Activated CD8-positive, alpha-beta memory T cell treated with anti-CD3 and anti-CD28 coated beads for 4 hours (primary cell): ENCODE results near the gene CTSA.

Experiments
- DNase-seq, 2 donors: peaks; one replicate each; pipeline ENCODE4 v3.0.0-alpha.2; 2020; ENCODE audit warnings: low read depth in 2 of 2

Gene CTSA

GRCh38 chr20:45938727-45939438 lies 47.7 kb downstream of the CTSA start:
- DNase-seq = no peak

DNA sequence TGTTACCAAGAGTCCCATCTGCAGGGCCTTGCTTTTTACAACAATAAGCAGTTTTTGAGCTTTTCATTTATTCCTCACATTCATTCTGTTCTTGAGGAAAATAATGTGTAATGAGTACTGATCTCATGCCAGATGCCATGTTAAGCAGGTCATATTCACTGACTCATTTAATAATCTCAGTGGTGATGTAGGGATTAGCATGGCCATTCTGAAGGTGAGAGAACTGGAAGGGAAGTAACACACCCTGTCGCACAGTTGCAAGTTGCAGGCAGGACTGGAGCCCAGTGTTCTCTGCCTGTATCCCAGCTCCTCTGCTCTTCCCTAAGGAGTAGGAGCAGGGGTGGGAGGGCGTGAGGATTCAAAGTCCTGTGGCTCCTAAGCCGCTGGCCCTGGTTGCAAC lies 48.9 kb downstream of the CTSA start:
- DNase-seq = no peak

DNA sequence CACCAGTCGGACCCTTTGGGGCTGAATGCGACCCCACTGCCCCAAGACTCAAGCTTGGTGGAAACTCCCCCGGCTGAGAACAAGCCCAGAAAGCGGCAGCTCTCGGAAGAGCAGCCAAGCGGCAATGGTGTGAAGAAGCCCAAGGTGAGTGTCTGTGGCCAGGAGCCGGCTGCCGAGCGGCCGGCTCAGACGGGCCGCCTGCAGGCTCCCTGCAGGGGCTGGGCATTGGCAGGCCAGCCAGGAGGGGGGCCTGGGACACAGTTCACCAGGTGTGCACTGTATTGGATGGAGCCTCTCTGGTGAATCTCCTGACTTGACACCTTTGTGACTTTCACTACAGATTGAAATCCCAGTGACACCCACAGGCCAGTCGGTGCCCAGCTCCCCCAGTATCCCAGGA lies 49.3 kb downstream of the CTSA start:
- no peak for DNase-seq

GRCh38 chr20:45943613-45944012 lies 52.5 kb downstream of the CTSA start:
- no peak for DNase-seq

DNA sequence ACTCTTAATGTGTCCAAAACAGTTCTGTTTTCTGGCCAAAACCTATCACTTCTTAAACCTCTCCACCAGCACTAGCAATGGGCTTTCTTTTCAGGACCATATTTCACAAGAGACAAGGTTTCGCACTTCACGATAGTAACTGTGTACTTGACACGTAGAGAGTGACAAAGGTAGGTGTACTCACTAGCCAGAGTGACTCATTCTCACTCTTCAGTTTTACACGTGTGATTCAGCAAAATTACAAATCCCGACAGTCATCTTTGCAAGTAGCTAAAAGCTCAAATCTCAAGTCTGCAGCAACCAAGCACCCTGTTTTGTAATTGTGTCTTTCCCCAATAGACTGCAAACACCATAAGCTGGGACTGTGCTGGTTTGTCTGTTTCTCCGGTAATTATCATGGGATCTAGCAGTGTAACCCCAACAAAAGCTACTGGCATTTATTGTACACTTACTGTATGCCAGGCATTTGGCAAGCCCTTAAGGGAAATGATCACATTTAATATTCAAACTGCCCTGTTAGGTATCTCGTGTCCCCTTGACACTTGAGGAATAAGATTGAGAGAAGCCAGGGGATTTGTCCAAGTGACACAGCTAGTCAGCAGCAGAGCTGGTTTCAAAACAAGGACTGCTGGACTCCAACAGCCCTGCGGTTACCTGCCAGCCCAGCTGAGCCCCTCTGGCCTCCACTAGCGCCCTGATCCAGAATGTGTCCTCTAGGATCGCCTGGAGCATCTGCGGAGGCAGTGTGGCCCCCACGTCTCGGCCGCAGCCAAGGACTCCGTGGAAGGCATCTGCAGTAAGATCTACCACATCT lies 53.2 kb downstream of the CTSA start:
- no peak for DNase-seq

DNA sequence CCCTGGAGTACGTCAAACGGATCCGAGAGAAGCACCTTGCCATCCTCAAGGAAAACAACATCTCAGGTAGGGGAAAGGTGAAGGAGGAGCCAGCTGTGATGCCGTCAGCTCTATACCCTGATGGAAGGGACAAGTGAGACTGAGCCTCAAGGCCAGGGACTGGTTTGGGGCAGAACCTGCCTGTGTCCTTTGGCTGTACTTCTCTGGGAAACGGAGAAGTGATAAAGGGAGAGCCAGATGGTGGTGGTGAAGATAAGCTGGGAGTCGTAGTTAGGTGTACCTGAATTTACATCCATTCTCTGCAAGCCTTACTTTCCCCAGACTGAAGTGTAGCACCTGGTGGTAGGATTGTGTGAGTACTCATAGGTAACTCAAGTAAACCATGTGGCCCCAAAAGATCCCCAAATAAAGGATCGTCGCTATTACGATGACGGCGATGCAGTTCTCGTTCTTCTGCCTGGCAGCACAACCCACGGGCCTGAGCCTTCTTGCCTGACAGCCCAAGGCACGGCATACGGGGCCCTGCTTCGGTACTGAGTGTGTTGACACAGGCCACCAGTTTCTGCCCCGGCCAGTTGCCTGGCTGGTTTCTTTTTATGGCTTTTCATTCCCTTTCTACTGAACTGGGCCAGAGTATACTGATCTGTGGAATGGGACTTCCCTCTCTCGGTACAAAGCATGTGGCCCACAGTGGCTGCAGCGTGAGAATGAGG lies 54.0 kb downstream of the CTSA start:
- no peak for DNase-seq

DNA sequence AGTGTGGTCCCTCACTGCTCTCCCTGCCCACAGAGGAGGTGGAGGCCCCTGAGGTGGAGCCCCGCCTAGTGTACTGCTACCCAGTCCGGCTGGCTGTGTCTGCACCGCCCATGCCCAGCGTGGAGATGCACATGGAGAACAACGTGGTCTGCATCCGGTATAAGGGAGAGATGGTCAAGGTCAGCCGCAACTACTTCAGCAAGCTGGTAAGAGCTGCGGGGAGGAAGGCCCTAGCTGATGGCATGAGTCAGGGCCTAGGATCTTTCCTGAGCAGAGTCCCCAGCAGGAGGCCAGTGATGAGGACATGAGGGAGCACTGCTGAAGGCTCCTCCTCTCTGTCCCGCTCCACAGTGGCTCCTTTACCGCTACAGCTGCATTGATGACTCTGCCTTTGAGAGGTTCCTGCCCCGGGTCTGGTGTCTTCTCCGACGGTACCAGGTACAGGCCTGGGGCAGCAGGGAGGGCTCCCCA lies 54.6 kb downstream of the CTSA start:
- no peak for DNase-seq

GRCh38 chr20:45946149-45946970 lies 55.2 kb downstream of the CTSA start:
- DNase-seq = peak; percentile 47

- no peak for DNase-seq
Measured at GRCh38 chr20:45947110-45947866, 56.2 kb downstream of the CTSA start.

- DNase-seq = no peak
Measured at GRCh38 chr20:45948261-45948733, 57.2 kb downstream of the CTSA start.
